Spleen (tissue), 7 donors: Measurements from ENCODE around the gene C1QTNF8.

Experiments
- CTCF ChIP-seq, 11 experiments: fragments of 200-600 bp in 7 of 11; fragments of 450-650 bp in 4 of 11; sonication (generic) in 4 of 11; IDR thresholded peaks in 8 of 11; conservative IDR thresholded peaks in 3 of 11; 1 replicate in 7 of 11; 2 replicates in 4 of 11; pipeline versions ENCODE4 v1.4.0 to v1.8.0; 2016 to 2021; ENCODE audit warnings: antibody characterized with exemption in 11 of 11, inconsistent platforms in 4 of 11, mild to moderate bottlenecking in 1 of 11
- POLR2A ChIP-seq, 3 donors: fragments of 450-650 bp; IDR thresholded peaks; one replicate each; pipeline ENCODE4 v1.5.1; 2017; ENCODE audit warnings: antibody characterized with exemption in 3 of 3, mild to moderate bottlenecking in 1 of 3
- POLR2AphosphoS5 ChIP-seq, 3 donors: sonication (generic); formaldehyde crosslinking; IDR thresholded peaks; one replicate each; pipeline ENCODE4 v1.5.1; 2017; ENCODE audit warnings: antibody characterized with exemption in 3 of 3
- donor health status: DM: no; HTN: no; CAD: no; lungs with moderate emphysema.
- donor health status: DM: no; HTN: no; CAD: no.
- donor health status: DM: no; HTN: no; CAD: no.

- TF ChIP-seq CTCF (IDR thresholded peaks at IDR 0.05 in 8 of 11, conservative IDR thresholded peaks at IDR 0.05 in 3 of 11) (no peak), POLR2AphosphoS5 (IDR thresholded peaks at IDR 0.05) (no peak), POLR2A (IDR thresholded peaks at IDR 0.05) (no peak)
Observed at GRCh38 chr16:1127101-1127500, 31.1 kb upstream of the C1QTNF8 start.
